Subcutaneous abdominal adipose tissue (tissue), 5 donors: Measurements from ENCODE around the gene CDKAL1.

Source experiments
- H3K27ac ChIP-seq: one replicate; pipeline ENCODE4 v1.7.0; 2013; ENCODE audit warnings: low read depth, mild to moderate bottlenecking, inconsistent platforms, low read length, moderate library complexity
- H3K27me3 ChIP-seq, 5 donors: one replicate each; pipeline ENCODE4 v1.7.0; 2013; ENCODE audit warnings: low read length in 5 of 5, inconsistent platforms in 1 of 5; ENCODE audit not compliant: control insufficient read depth in 5 of 5, insufficient read depth in 4 of 5
- H3K36me3 ChIP-seq, 5 donors: one replicate each; pipeline ENCODE4 v1.7.0; 2013; ENCODE audit warnings: low read length in 5 of 5; ENCODE audit not compliant: control insufficient read depth in 5 of 5, insufficient read depth in 5 of 5
- H3K4me1 ChIP-seq, 5 donors: one replicate each; pipeline ENCODE4 v1.7.0; 2013; ENCODE audit warnings: low read length in 5 of 5, mild to moderate bottlenecking in 3 of 5, moderate library complexity in 1 of 5; ENCODE audit not compliant: control insufficient read depth in 5 of 5, insufficient read depth in 5 of 5
- H3K4me3 ChIP-seq, 5 donors: one replicate each; pipeline ENCODE4 v1.7.0; 2013; ENCODE audit warnings: low read length in 5 of 5, low read depth in 1 of 5
- H3K9ac ChIP-seq, 5 donors: one replicate each; pipeline ENCODE4 v1.7.0; 2013; ENCODE audit warnings: low read length in 5 of 5, mild to moderate bottlenecking in 4 of 5, moderate library complexity in 3 of 5
- H3K9me3 ChIP-seq, 5 donors: one replicate each; pipeline ENCODE4 v1.7.0; 2013; ENCODE audit warnings: low read length in 5 of 5; ENCODE audit not compliant: control insufficient read depth in 5 of 5
- donor health status: healthy.
- donor health status: healthy.
- donor health status: healthy.
- donor health status: healthy.
- donor health status: healthy.

CDKAL1 gene

DNA sequence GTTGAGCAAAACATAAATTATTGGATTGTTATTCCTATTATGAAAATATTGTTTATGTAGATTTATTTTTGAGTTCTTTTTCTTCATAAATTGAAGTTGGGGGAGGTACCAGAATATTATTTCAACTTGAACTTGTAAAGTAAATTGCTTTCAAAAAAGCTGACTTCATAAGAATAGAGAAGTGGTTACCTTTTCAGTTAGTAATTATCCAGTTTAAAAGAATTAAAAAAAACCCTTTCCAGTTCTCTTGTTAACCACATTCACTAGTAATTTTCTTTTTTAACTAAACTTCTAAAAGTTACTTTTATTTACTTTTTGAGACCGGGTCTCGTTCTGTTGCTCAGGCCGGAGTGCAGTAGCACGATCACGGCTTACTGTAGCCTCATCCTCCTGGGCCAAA lies 124.3 kb downstream of the CDKAL1 start:
- no peaks in the 10 kb centered on the region for H3K9me3 ChIP-seq
- H3K9ac ChIP-seq = no peak overlapping the region
- peaks cover 0 to 9% (median 0%) of the 10 kb centered on the region in 5 donors for H3K4me1 ChIP-seq
- H3K36me3 ChIP-seq = no peaks in the 10 kb centered on the region
- no peak overlapping the region for H3K27ac ChIP-seq
- no peaks in the 10 kb centered on the region for H3K27me3 ChIP-seq
- no peak overlapping the region for H3K4me3 ChIP-seq

- no peak overlapping the region for H3K9ac ChIP-seq
- H3K4me3 ChIP-seq = no peak overlapping the region
- no peaks in the 10 kb centered on the region for H3K27me3 ChIP-seq
- H3K27ac ChIP-seq = no peak overlapping the region
- H3K9me3 ChIP-seq = no peaks in the 10 kb centered on the region
- H3K36me3 ChIP-seq = no peaks in the 10 kb centered on the region
- peaks cover 0 to 9% (median 0%) of the 10 kb centered on the region in 5 donors for H3K4me1 ChIP-seq
Measured at GRCh38 chr6:20660534-20660933, 126.3 kb downstream of the CDKAL1 start.

DNA sequence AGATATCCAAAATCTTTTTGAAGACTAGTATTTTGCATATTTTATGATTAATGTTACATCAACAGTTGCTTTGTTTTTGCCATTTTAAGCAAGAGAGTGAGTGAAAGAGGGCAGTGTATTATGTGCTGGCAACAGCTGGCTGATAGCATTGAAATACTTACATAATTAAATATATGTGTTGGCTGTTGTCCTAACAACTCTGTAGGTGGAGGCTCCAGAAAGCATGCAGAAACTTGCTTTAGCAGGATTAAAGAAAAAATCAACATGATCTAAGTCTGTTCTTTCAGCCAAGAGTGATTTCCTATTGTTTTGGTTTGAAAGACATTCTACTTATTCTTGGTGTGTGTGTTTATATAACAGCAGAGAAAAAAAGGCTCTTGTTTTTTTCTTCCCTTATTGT lies 127.5 kb downstream of the CDKAL1 start:
- no peak overlapping the region for H3K4me3 ChIP-seq
- no peak overlapping the region for H3K27ac ChIP-seq
- no peaks in the 10 kb centered on the region for H3K27me3 ChIP-seq
- H3K9me3 ChIP-seq = no peaks in the 10 kb centered on the region
- no peak overlapping the region for H3K9ac ChIP-seq
- no peaks in the 10 kb centered on the region for H3K36me3 ChIP-seq
- H3K4me1 ChIP-seq = peaks cover 0 to 9% (median 0%) of the 10 kb centered on the region in 5 donors

- Histone ChIP-seq H3K27me3 (no peaks in the 10 kb centered on the region), H3K27ac (no peak overlapping the region), H3K4me1 (peaks cover 0 to 15% (median 0%) of the 10 kb centered on the region in 5 donors), H3K36me3 (no peaks in the 10 kb centered on the region), H3K9me3 (no peaks in the 10 kb centered on the region), H3K4me3 (no peak overlapping the region), H3K9ac (no peak overlapping the region)
Measured at GRCh38 chr6:20664250-20664649, 130.0 kb downstream of the CDKAL1 start.

DNA sequence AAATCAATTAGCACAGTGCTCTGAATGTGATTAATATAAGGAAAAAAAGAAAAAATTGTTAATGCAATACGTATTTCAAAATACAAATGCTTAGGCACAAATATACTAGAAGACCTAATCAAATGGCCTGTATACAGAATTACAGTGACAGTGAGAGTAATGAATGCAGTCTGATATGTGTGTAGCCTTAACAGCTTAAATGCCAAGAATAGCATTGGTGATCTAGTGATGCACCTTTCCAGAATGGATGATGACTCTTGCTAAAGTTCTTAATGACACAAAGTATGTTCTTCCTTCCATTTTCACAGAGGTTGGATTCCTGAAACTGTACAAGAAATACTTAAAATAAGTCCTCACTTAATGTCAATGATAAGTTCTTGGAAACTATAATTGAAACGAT lies 131.0 kb downstream of the CDKAL1 start:
- Histone ChIP-seq H3K27ac (no peak overlapping the region), H3K9me3 (no peaks in the 10 kb centered on the region), H3K9ac (no peak overlapping the region), H3K27me3 (no peaks in the 10 kb centered on the region), H3K4me1 (peaks cover 0 to 15% (median 0%) of the 10 kb centered on the region in 5 donors), H3K36me3 (no peaks in the 10 kb centered on the region), H3K4me3 (no peak overlapping the region)

GRCh38 chr6:20669571-20670314 lies 135.5 kb downstream of the CDKAL1 start:
- no peak overlapping the region for H3K4me3 ChIP-seq
- no peaks in the 10 kb centered on the region for H3K36me3 ChIP-seq
- peaks cover 0 to 6% (median 0%) of the 10 kb centered on the region in 5 donors for H3K4me1 ChIP-seq
- H3K9me3 ChIP-seq = no peaks in the 10 kb centered on the region
- H3K9ac ChIP-seq = no peak overlapping the region
- H3K27me3 ChIP-seq = no peaks in the 10 kb centered on the region
- no peak overlapping the region for H3K27ac ChIP-seq

- Histone ChIP-seq H3K27ac (no peak overlapping the region), H3K9ac (no peak overlapping the region), H3K4me1 (peaks cover 0 to 6% (median 0%) of the 10 kb centered on the region in 5 donors), H3K4me3 (no peak overlapping the region), H3K9me3 (no peaks in the 10 kb centered on the region), H3K27me3 (no peaks in the 10 kb centered on the region), H3K36me3 (no peaks in the 10 kb centered on the region)
Measured at GRCh38 chr6:20670750-20671149, 136.5 kb downstream of the CDKAL1 start.

DNA sequence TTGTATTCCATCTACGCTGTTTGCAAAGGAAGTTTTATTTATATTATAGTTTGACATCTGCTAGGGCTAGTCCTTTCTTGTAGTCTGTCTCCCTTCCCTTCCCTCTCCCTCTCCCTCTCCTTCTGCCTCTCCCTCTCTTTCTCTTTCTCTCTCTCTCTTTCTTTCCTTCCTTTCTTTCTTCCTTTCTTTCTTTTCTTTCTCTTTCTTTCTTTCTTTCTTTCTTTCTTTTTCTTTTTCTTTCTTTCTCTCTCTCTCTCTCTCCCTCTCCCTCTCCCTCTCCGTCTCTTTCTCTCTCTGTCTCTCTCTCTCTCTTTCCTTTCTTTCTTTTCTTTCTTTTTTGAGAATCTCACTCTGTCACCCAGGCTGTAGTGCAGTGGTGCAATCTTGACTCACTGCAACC lies 137.8 kb downstream of the CDKAL1 start:
- Histone ChIP-seq H3K9me3 (no peaks in the 10 kb centered on the region), H3K9ac (no peak overlapping the region), H3K4me1 (peaks cover 0 to 6% (median 0%) of the 10 kb centered on the region in 5 donors), H3K27me3 (no peaks in the 10 kb centered on the region), H3K36me3 (no peaks in the 10 kb centered on the region), H3K27ac (no peak overlapping the region), H3K4me3 (no peak overlapping the region)

DNA sequence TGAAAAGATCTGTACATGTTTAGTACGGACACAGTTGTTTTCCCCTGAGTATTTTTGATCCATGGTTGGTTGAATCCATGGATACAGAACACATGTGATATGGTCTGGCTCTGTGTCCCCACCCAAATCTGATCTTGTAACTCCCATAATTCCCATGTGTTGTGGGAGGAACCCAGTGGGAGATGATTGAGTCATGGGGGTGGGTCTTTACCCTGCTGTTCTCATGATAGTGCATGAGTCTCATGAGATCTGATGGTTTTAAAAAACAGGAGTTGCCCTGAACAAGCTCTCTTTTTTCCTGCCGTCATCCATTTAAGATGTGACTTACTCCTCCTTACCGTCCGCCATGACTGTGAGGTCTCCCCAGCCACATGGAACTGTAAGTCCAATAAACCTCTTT lies 139.2 kb downstream of the CDKAL1 start:
- Histone ChIP-seq H3K27me3 (no peaks in the 10 kb centered on the region), H3K9ac (no peak overlapping the region), H3K9me3 (no peaks in the 10 kb centered on the region)

GRCh38 chr6:20674664-20675063 lies 140.4 kb downstream of the CDKAL1 start:
- Histone ChIP-seq H3K4me1 (no peaks in the 10 kb centered on the region), H3K36me3 (no peaks in the 10 kb centered on the region), H3K27me3 (no peaks in the 10 kb centered on the region), H3K9me3 (no peaks in the 10 kb centered on the region), H3K9ac (no peak overlapping the region), H3K27ac (no peak overlapping the region), H3K4me3 (no peak overlapping the region)

More for the DNA sequence above, 139.2 kb downstream of the CDKAL1 start:
- H3K36me3 ChIP-seq = no peaks in the 10 kb centered on the region
- peaks cover 0 to 2% (median 0%) of the 10 kb centered on the region in 5 donors for H3K4me1 ChIP-seq
- H3K4me3 ChIP-seq = no peak overlapping the region
- no peak overlapping the region for H3K27ac ChIP-seq
